H1 (cell line): ENCODE measurements around the gene SH3BP2. TPM values are rescaled to one million over a fixed set of nuclear protein-coding genes. Genes with fewer than 3 reads are reported as not detected.

Experiments used
- CTCF ChIA-PET: fragments of 300-600 bp; sonication (Branson Sonifier 250); formaldehyde crosslinking; loops from one replicate; lab custom pipeline; 2021; ENCODE audit not compliant: partially characterized antibody; lab: Charles Lee
- POLR2A ChIA-PET: fragments of 300-600 bp; sonication (Branson Sonifier 250); formaldehyde crosslinking; loops from one replicate; lab custom pipeline; 2021; ENCODE audit warnings: inconsistent platforms; ENCODE audit not compliant: partially characterized antibody; lab: Charles Lee
- DNase-seq, 2 experiments: peaks; one replicate each; pipeline versions ENCODE4 v3.0.0 to v3.0.0-alpha.2; 2010 to 2022; ENCODE audit warnings: low spot score in 2 of 2, low read depth in 1 of 2, mixed read lengths in 1 of 2
- FAIRE-seq: peaks from 2 replicates; lab custom pipeline; 2011; peaks lifted over from hg19 to GRCh38; lab: Jason Lieb, UNC
- H2AFZ ChIP-seq: 2 replicates; pipeline ENCODE4 v1.8.1; 2012; ENCODE audit warnings: low read length, inconsistent platforms
- H2AK5ac ChIP-seq: 2 replicates; pipeline ENCODE4 v1.6.1; 2013; ENCODE audit warnings: low read depth, low read length
- H2BK120ac ChIP-seq: replicated peaks from 2 replicates; pipeline ENCODE3; 2013; ENCODE audit warnings: low read depth, low read length, inconsistent platforms
- H2BK12ac ChIP-seq: 2 replicates; pipeline ENCODE4 v1.6.1; 2013; ENCODE audit warnings: low read depth, low read length
- H2BK15ac ChIP-seq: 2 replicates; pipeline ENCODE4 v1.6.1; 2013; ENCODE audit warnings: low read length
- H2BK20ac ChIP-seq: 2 replicates; pipeline ENCODE4 v1.6.1; 2013; ENCODE audit warnings: low read length
- H2BK5ac ChIP-seq: 2 replicates; pipeline ENCODE4 v1.6.1; 2013; ENCODE audit warnings: low read depth, low read length
- H3K14ac ChIP-seq: 2 replicates; pipeline ENCODE4 v1.6.1; 2013; ENCODE audit warnings: inconsistent platforms; ENCODE audit not compliant: insufficient read length
- H3K18ac ChIP-seq: 2 replicates; pipeline ENCODE4 v1.6.1; 2013; ENCODE audit warnings: low read length; ENCODE audit errors: extremely low read depth
- H3K23ac ChIP-seq: 2 replicates; pipeline ENCODE4 v1.6.1; 2013; ENCODE audit warnings: inconsistent platforms; ENCODE audit not compliant: insufficient read length
- H3K23me2 ChIP-seq: 2 replicates; pipeline ENCODE4 v1.6.1; 2013; ENCODE audit warnings: low read depth, low read length
- H3K27ac ChIP-seq: 2 replicates; pipeline ENCODE4 v1.6.1; 2011; ENCODE audit warnings: low read depth, low read length, inconsistent platforms
- H3K27me3 ChIP-seq, 4 experiments: replicated peaks in 1 of 4; 1 replicate in 1 of 4; 2 replicates in 3 of 4; pipeline versions ENCODE4 v1.6.1 to v1.8.1; 2011 to 2013; ENCODE audit warnings: low read length in 3 of 4, mild to moderate bottlenecking in 3 of 4, inconsistent platforms in 2 of 4, mixed read lengths in 2 of 4, moderate library complexity in 1 of 4; ENCODE audit not compliant: control insufficient read depth in 3 of 4, insufficient read depth in 3 of 4; ENCODE audit errors: extremely low read depth in 1 of 4
- H3K36me3 ChIP-seq, 4 experiments: 2 replicates each; pipeline versions ENCODE4 v1.6.1 to v1.8.1; 2011 to 2013; ENCODE audit warnings: mild to moderate bottlenecking in 4 of 4, low read length in 3 of 4, moderate library complexity in 2 of 4, control low read depth in 1 of 4, inconsistent platforms in 1 of 4; ENCODE audit not compliant: insufficient read depth in 4 of 4, control insufficient read depth in 2 of 4
- H3K4ac ChIP-seq: replicated peaks from 2 replicates; pipeline ENCODE3; 2013; ENCODE audit warnings: low read length, low read depth, mixed read lengths, inconsistent platforms; ENCODE audit not compliant: insufficient read length
- H3K4me1 ChIP-seq, 4 experiments: replicated peaks in 1 of 4; 1 replicate in 1 of 4; 2 replicates in 3 of 4; pipeline versions ENCODE4 v1.6.1 to v1.8.1; 2011 to 2013; ENCODE audit warnings: low read length in 3 of 4, inconsistent platforms in 2 of 4, mixed read lengths in 1 of 4; ENCODE audit not compliant: insufficient read depth in 4 of 4, control insufficient read depth in 3 of 4
- H3K4me2 ChIP-seq, 2 experiments: 2 replicates each; pipeline versions ENCODE4 v1.6.1 to v1.8.1; 2011 to 2013; ENCODE audit warnings: low read depth in 2 of 2, low read length in 2 of 2, control low read depth in 1 of 2, inconsistent platforms in 1 of 2, mild to moderate bottlenecking in 1 of 2; ENCODE audit not compliant: insufficient read depth in 1 of 2
- H3K4me3 ChIP-seq, 4 experiments: fragments of 200-600, 300-600 bp in 1 of 4; sonication (generic), shearing (Covaris generic), sonication (Bioruptor Twin) in 1 of 4; 2 replicates each; pipeline versions ENCODE4 v1.5.1 to v1.8.1; 2011 to 2016; ENCODE audit warnings: low read length in 4 of 4, low read depth in 3 of 4, control low read depth in 2 of 4, inconsistent platforms in 2 of 4, mild to moderate bottlenecking in 2 of 4, mixed read lengths in 1 of 4, moderate library complexity in 1 of 4; ENCODE audit not compliant: insufficient read depth in 2 of 4; ENCODE audit errors: extremely low read depth in 1 of 4
- H3K56ac ChIP-seq: replicated peaks from 2 replicates; pipeline ENCODE3; 2013; ENCODE audit warnings: low read depth, mild to moderate bottlenecking, mixed read lengths, low read length, inconsistent platforms; ENCODE audit not compliant: insufficient read length
- H3K79me1 ChIP-seq: 2 replicates; pipeline ENCODE4 v1.6.1; 2013; ENCODE audit warnings: low read depth, low read length, control low read depth
- H3K79me2 ChIP-seq, 2 experiments: 2 replicates each; pipeline versions ENCODE4 v1.6.1 to v1.8.1; 2012 to 2013; ENCODE audit warnings: low read length in 2 of 2, mild to moderate bottlenecking in 2 of 2, inconsistent platforms in 1 of 2; ENCODE audit not compliant: insufficient read depth in 2 of 2, control insufficient read depth in 1 of 2
- H3K9ac ChIP-seq, 4 experiments: replicated peaks in 1 of 4; 1 replicate in 1 of 4; 2 replicates in 3 of 4; pipeline versions ENCODE4 v1.6.1 to v1.8.1; 2011 to 2013; ENCODE audit warnings: low read depth in 3 of 4, low read length in 3 of 4, control low read depth in 2 of 4, mild to moderate bottlenecking in 2 of 4, moderate library complexity in 2 of 4, inconsistent platforms in 1 of 4; ENCODE audit errors: extremely low read depth in 1 of 4
- H3K9me3 ChIP-seq, 2 experiments: 2 replicates each; pipeline versions ENCODE4 v1.6.1 to v1.8.1; 2012 to 2013; ENCODE audit warnings: mild to moderate bottlenecking in 2 of 2, moderate library complexity in 2 of 2, control low read depth in 1 of 2, inconsistent platforms in 1 of 2, low read depth in 1 of 2, low read length in 1 of 2, mixed read lengths in 1 of 2; ENCODE audit not compliant: insufficient read depth in 2 of 2
- H4K20me1 ChIP-seq, 2 experiments: replicated peaks in 1 of 2; 2 replicates each; pipeline versions ENCODE3 to v1.8.1; 2011 to 2013; ENCODE audit warnings: inconsistent platforms in 2 of 2, low read length in 2 of 2, mild to moderate bottlenecking in 1 of 2; ENCODE audit not compliant: insufficient read depth in 2 of 2, control insufficient read depth in 1 of 2
- H4K5ac ChIP-seq: 2 replicates; pipeline ENCODE4 v1.6.1; 2013; ENCODE audit warnings: low read length, low read depth, mixed read lengths, inconsistent platforms; ENCODE audit not compliant: insufficient read length
- H4K8ac ChIP-seq: 2 replicates; pipeline ENCODE4 v1.8.0; 2013; ENCODE audit warnings: mild to moderate bottlenecking, moderate library complexity, low read length, inconsistent platforms; ENCODE audit not compliant: insufficient read depth; ENCODE audit errors: extremely low read depth
- H4K91ac ChIP-seq: replicated peaks from 2 replicates; pipeline ENCODE3; 2013; ENCODE audit warnings: low read length, mixed read lengths, inconsistent platforms; ENCODE audit not compliant: insufficient read length
- USF2 ChIP-seq: IDR thresholded peaks from 2 replicates; pipeline ENCODE4 v1.6.1; 2011; ENCODE audit warnings: low read length, improper control_type of control experiment
- polyA plus RNA-seq, 7 experiments: library from polyadenylated mRNA; depleted of rRNA in 3 of 7; stranded (reverse) in 5 of 7; unstranded in 2 of 7; fragments of >200 nt in 5 of 7; fragments of 200-250 nt in 2 of 7; gene quantifications; 1 replicate in 5 of 7; 2 replicates in 1 of 7; 4 replicates in 1 of 7; pipeline versions ENCODE4 v1.2.1 to v1.2.3, GENCODE V29; 2011 to 2013; ENCODE audit warnings: missing spikeins in 2 of 7, mixed read lengths in 2 of 7
- total RNA-seq: library from RNA; stranded (reverse); fragmentation: NEBNext Ultra II Directional; extraction: Animal tissue kit (Norgen Biotek cat#: 25700); gene quantifications from 2 replicates; pipeline ENCODE4 v1.2.1, GENCODE V29; 2021

SH3BP2 gene
- total and polyA plus RNA-seq, 2 of the 8 experiments (the other 6 are each of a cell fraction or from before 2014, with no cell fraction given) = 27.4 to 31.4 TPM

DNA sequence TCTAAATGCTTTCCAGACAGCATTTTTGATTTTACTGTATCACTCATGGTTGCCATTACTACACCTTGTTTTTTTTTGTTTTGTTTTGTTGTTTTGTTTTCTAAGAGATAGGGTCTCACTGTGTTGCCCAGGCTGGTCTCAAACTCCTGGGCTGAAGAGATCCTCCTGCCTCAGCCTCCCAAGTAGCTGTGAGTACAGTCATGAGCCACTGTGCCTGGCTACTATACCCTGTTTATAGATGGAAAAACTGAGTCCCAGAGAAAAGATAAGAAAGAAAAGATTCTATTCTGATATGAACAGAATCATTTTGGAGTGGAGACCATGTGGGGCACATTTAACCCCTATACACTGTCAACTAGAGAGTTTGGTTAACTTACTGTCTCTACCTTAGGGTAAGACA lies 70.8 kb downstream of the SH3BP2 start:
- H4K91ac ChIP-seq = no peak overlapping the region
- no peak overlapping the region for H2BK120ac ChIP-seq
- H3K4me3 ChIP-seq = no peak overlapping the region
- H3K23ac ChIP-seq = no peak overlapping the region
- H3K9ac ChIP-seq = no peak overlapping the region
- no peaks in the 10 kb centered on the region for H3K9me3 ChIP-seq
- no peak overlapping the region for H2AK5ac ChIP-seq
- no peaks in the 10 kb centered on the region for H3K36me3 ChIP-seq
- DNase-seq (no peak), FAIRE-seq (no peak)
- ChIA-PET POLR2A (no interaction called here), CTCF (interaction anchor here (0.6 to 3.8 kb wide), 3 partner anchors 10 to 174 kb away, joined by 3 to 19 read pairs (median 6); no protein-coding TSS in a partner anchor)
- H2BK12ac ChIP-seq = no peak overlapping the region
- no peak overlapping the region for H4K8ac ChIP-seq
- no peaks in the 10 kb centered on the region for H3K23me2 ChIP-seq
- no peak overlapping the region for H3K14ac ChIP-seq
- H3K79me2 ChIP-seq = peaks cover 4 to 90% of the 10 kb centered on the region in 2 experiments
- no peak overlapping the region for H3K18ac ChIP-seq
- no peak overlapping the region for H4K5ac ChIP-seq
- H4K20me1 ChIP-seq = peaks cover 3 to 12% of the 10 kb centered on the region in 2 experiments
- no peaks in the 10 kb centered on the region for H3K27me3 ChIP-seq
- H2BK15ac ChIP-seq = no peak overlapping the region
- no peak overlapping the region for H2BK5ac ChIP-seq
- no peak overlapping the region for H2AFZ ChIP-seq
- H3K4me1 ChIP-seq = peaks cover 6 to 34% (median 15%) of the 10 kb centered on the region in 4 experiments
- no peak overlapping the region for H3K27ac ChIP-seq
- H2BK20ac ChIP-seq = no peak overlapping the region
- no peak for TF ChIP-seq USF2
- peaks cover 4% of the 10 kb centered on the region; the same call in 1 of the 2 replicates for H3K79me1 ChIP-seq
- no peak overlapping the region for H3K4ac ChIP-seq
- no peak overlapping the region; a peak in 1 of 4 replicates for H3K4me2 ChIP-seq
- no peak overlapping the region for H3K56ac ChIP-seq
